NOMO-1 (cell line): ENCODE data around the gene DCAF15.

ENCODE experiments used
- DNase-seq, 2 experiments: peaks; one replicate each; lab custom pipeline; 2025; ENCODE audit not compliant: unreplicated experiment in 2 of 2; lab: John Stamatoyannopoulos, UW

Gene DCAF15

DNA sequence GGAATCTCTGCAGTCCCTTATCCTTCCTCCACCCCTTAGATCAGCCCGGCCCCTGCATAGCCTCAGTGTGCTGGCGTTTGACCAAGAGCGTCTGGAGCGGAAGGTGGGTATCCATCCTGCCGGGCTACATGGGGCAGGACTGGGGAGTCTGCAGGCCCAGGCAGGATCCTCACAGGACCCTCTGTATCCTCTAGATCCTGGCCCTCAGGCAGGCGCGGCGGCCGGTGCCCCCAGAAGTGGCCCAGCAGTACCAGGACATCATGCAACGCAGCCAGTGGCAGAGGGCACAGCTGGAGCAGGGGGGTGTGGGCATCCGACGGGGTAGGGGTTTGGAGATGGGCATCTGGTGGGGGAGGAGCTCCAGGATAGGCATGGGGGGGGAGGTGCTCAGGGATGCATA lies 23.0 kb upstream of the DCAF15 start:
- no peak for DNase-seq

DNA sequence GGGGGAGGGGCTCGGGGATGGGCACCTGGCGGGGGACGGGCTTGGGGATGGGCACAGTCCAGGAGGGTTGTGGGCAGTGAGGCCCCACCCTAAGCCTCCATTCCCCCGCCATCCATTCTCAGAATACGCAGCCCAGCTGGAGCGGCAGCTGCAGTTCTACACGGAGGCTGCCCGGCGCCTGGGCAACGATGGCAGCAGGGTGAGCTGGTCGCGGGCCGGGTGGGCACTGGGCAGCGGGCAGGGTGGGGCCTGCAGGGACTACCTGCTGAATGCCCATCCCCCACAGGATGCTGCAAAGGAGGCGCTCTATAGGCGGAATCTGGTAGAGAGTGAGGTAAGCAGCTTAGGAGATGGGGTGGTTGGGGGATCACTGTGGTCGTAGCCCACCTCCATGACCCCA lies 22.4 kb upstream of the DCAF15 start:
- no peak for DNase-seq

DNA sequence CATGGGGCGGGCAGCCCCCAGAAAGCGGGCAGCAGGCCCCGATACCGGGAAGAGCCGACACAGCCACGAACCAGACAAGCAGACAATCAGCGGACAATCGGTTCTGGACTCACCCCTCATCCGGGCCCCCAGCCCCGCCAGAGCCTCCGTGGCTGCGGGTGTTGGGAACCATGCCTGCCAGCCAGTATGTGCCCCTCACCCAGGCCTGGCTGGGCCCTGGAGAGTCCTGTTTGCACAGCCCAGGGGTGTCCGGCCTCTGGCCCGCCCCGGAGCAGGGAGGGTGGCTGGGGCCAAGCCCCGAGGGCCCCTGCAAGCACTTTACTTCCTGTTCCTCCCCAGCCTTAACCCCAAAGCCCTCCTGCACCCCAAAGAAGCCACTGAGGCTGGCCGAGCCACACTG lies 21.9 kb upstream of the DCAF15 start:
- DNase-seq: no peak

DNA sequence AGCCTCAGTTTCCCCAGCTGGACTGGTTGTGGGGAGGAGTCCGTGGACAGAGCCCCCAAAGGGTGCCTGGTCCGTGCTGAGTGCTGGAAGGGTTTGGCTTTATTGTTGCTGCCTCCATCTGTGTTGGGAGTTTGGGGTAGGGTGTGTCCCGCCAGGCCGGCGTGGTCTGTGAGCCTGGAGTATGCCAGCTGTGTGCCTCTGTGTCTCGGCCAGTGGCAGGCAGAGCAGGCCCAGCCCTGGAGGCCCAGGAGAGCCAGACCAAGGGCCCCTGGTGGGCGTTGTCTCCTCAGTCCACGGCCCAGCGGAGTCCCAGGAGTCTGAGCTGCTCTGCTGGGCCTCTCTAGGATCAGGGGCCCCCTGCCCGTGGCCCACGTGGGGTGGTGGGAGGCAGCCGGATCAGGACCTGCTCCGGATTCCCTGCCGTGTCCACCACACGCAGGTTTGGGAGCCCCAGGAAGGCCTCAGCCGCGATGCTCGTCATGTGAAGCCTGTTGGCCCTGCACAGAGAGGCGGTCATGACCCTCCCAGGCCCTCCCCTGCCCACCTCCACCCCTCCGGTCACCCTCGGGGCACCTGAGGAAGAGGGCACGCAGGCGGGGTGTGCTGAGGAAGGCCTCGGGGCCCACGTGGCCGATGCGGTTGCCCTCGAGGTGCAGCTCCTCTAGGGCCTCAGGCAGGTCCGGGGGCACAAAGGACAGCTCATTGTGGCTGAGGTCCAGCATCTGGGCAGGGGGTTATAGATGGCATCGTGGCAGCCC lies 20.7 kb upstream of the DCAF15 start:
- no peak for DNase-seq

DNA sequence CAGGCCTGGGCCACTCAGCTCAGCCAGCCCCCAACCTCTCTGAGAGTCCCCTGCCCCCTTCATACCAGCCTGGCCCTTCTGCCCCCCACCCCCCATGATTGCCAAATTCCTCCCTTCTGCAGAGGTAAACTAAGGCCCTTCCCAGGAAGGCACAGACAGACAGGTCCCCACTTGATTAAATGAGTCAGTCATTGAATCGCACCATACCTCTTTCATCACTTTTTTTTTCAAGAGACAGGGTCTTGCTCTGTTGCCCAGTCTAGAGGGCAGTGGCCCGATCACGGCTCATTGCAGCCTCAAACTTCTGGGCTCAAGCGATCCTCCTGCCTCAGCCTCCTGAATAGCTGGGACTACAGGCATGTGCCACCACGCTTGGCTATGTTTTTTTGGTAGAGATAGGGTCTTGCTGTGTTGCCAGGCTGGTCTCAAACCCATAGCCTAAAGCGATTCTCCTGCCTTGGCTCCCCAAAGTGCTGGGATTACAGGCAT lies 20.1 kb upstream of the DCAF15 start:
- DNase-seq: no peak

DNA sequence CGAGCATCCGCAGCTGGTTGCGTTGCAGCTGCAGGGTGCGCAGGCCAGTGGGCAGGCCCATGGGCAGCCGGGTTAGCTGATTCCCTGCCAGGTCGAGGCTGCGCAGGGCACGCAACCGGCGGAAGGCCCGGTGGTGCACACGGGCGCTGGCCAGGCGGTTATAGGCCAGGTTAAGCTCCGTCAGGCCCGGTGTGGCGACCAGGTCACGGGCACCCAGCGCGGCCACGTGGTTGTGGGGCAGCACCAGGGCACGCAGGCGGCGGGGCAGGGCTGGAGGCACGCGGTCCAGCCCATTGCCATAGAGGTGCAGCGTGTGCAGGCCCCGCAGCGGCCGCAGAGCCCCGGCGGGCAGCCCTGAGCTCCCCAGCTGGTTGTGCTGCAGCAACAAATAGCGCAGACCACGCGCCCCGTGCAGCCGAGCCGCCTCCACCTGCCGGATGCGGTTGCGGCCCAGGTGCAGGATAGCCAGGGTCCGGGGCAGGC lies 19.4 kb upstream of the DCAF15 start:
- DNase-seq: no peak

DNA sequence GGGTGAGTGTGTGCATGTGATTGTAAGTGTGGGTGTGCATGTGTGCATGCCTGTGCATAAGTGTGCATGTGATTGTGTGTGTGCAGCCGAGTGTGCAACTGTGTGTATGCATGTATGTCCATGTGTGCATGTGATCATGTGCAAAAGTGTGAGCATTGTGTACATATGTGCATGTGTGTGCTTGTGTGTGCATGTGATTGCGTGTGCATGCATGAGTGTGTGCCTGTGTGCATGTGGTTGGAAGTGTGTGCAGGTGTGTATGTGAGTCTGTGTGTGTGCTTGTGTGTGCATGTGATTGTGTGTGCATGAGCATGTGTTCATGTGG lies 17.6 kb upstream of the DCAF15 start:
- no peak for DNase-seq

DNA sequence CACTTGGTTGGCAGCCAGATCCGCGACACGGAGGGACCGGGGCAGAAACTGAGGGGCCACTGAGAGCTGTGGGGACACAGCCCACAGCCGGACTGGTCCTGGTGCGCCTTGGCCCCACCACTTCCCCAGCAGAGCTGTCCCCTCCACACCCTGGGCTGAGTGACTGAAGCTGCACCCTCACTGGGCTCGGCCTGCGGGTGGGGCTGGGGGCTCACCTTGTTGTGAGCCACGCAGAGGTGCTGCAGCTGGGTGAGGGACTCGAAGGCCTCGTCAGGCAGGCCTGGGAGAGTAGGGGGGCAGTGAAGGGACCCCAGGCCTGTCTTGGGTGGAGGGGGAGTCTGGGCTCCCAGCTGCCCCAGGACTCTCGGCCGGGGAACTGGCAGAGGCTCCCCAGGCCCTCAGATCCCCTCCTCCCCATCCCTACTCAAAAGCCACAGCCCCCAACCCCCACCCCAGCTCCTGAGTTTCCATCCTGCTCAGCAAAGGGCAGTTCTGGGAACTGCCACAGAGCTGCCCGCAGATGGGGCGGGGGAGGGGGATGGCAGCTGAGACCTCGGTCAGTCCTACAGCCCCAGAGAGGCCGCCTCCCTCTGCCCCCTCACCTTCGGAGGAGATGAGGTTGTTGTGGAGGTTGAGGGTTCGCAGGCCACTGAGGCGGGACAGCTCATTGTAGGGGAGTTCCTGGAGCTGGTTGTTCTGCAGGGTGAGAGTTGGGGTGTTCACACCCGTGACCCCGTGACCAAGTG lies 16.4 kb upstream of the DCAF15 start:
- DNase-seq: no peak

DNA sequence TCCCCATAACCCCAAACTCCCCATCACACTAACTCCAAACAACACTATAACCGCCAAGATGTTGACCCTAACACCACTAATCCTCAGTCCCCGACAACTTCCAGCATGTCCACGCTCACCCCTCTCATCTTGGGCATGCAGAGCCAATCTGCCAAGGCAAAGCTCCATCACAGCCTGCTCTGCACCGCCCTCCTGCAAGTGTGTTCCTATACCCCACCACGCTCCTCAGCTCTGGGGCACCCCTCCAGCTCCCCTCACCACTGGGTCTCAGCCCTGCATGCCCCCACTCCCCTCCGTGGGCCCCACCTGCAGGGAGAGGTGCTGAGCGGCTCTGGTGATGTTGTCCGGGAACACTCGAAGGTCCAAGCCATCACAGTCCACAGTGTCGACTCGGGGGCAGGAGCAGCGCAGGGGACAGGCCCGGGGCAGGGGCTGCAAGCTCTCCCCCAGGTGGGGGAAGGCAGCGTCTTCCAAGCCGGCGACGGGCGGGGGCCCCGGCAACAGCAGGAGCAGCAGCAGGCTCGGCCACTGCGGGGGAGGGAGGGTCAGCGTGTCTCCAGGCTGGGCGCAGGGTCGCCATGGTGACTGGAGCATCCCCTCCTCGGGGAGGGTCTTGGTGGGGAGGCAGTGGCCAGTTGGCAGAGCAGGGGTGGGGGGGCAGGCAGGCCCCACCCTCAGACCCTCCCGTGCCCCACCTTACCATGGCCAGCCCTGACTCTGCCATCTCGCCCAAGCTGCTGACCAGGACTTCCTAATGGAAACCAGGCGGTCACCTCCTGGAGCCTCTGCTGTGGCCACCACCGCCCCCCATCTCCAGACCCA lies 14.6 kb upstream of the DCAF15 start:
- DNase-seq: no peak

DNA sequence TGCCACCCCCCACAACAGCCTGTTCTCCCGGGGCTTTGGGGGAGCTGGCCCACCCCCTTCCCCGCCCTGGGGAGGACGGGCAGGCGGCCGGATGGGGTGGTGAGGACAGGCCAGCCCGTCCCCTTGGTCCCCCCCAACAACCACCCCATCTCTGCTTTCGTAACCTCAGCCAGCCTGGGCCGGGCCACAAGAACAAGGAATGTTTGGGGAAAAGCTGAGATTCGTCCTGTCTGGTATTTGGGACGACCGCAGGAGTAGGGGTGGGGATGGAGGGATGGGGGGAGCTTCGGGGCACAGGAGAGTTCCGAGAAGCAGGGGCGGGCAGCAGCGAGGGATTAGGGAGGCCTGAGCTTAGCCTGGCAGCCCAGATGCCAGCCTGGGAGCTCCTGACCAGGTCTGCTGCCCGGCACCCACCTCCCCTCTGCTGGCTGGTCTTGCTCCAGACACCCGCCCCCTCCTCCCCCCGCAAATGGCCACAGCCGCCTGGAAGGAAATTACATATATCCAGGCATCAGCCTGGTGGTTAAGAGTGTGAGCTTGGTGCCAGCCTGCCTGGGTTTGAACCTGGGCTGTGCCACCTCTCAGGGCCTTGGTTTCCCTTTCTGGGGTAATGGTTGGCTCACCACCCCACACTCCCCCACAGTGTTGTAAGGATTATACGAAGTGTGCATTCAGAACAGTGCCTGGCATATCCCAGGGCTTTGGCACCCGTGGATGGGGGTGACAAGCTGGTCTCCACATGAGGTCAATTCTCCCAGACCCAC lies 13.8 kb upstream of the DCAF15 start, which contains the start of gene PODNL1:
PODNL1 (minus strand) TSS at position 117 of the 764 bp plus-strand sequence. CDS start 236 bp downstream, outside the sequence.
- DNase-seq: no peak

DNA sequence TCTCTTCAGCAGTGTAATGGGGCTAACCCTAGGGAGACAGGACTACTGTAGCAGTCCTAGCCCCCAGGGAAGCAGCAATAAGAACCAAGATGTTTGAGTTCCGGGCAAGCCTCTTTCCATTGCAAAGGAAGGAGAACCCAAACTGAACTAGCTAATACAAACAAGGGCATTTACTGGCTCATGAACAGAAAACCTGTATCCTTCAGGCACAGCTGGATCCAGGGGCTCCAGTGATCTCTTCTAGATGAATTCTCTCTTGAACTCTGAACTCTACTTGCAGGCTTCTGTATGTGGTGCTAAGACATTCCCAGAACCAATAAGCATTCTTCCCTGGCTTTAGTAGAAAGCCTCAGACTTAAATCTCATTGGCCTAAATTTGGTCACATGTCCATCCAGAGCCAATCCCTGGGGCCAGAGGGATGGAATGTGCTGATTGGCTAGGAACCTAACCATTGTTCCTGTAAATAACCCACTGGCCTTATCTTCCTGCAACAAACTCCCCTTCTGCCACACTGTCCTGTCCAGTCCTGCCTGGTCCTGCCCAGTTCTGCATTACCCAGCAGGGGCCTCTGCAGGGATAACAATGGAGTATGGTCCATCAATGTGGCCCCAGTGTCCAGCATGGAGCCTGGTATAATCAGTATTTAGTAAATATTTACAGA lies 10.2 kb upstream of the DCAF15 start:
- DNase-seq: no peak

DNA sequence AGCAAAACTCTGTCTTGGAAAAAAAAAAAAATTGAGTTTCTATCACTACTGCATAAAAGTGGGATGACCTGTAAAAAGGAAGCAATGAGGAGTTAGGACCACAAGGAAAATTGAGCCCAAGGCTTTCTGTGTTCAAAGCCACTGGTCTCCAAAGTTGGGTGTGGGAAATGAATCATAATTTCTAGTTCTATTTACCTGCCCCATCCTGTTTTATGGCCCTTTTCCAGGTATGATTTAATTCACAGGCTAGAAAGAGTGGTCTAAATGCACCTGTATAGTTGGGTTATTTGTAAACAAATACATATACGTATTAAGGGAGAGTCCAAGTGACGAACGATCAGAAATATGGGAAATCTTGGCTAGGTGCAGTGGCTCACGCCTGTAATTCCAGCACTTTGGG lies 5.9 kb upstream of the DCAF15 start:
- no peak for DNase-seq

DNA sequence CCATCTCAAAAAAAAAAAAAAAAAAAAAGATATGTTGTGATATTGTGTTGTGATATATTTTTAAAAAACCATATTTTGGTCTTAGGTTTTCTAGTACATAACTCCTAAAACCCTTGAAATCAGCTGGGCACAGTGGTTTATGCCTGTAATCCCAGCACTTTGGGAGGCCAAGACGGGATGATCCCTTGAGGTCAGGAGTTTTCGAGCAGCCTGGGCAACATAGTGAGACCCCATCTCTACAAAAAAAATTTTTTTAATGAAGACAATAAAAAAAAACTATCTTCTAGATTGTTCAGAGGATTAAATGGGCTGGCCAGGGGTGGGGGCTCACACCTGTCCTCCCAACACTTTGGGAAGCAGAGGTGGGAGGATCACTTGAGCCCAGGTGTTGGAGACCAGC lies 1.3 kb upstream of the DCAF15 start:
- no peak for DNase-seq

DNA sequence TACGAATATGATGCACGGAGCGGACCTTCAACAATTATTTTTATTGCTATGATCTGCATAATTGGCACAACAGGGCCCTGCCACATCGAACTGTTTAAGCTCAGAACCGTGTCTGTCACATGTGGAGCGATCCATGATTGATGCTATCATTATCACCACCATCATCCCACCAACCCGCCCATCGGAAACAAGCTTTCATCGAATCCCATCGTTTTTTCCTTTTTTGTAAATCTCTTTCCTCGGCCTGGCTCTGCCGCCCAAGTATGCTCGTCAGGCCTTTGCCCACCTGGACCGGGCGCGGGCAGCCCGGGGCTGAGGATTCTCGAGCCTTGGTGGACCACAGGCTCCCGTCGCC lies 533 bp upstream of the DCAF15 start:
- DNase-seq: no peak

DNA sequence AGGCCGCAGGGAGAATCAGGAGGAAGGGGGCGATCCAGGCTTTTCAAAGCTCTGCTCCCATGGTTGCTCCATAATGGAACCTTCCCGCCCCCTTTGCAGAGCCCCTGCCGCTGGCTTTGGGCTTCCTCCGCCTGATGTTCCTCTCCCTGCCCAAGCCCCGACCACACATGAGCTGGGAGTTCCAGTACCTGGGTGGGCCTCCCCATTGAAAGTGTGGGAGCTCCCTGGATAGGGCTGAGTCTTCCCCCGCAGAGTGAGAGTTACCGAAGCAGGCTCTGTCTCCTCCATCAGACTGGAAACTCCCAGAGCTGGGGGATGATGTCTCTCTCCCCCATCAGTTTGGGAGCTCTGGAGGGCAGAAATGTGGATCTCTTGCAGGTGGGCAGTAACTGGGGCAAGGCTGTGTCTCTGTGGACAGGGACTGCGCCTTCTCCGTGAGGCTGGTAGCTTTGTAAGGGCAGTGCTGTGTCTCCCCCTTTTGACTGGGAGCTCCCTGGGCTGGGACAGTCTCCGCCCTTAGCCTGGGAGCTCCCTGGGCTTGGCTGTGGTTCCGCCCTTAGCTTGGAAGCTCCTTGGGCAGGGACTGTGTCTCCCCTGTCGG lies 722 bp downstream of the DCAF15 start:
- no peak for DNase-seq

DNA sequence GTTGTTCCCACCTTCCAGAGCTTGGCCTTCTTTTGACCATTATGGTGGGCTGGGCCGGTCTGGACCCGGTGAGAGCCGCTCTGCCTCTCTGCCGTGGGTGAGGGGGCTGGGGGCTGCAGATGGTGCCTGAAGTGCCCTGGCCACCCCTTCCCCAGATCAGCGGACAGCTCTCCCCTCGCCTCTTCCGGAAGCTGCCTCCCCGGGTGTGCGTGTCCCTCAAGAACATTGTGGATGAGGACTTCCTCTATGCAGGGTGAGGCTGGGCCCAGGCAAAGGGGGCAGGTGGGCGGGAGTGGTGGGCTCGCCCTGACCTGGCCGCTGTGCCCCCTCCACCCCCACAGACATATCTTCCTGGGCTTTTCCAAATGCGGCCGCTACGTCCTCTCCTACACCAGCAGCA lies 1.9 kb downstream of the DCAF15 start:
- DNase-seq: no peak

DNA sequence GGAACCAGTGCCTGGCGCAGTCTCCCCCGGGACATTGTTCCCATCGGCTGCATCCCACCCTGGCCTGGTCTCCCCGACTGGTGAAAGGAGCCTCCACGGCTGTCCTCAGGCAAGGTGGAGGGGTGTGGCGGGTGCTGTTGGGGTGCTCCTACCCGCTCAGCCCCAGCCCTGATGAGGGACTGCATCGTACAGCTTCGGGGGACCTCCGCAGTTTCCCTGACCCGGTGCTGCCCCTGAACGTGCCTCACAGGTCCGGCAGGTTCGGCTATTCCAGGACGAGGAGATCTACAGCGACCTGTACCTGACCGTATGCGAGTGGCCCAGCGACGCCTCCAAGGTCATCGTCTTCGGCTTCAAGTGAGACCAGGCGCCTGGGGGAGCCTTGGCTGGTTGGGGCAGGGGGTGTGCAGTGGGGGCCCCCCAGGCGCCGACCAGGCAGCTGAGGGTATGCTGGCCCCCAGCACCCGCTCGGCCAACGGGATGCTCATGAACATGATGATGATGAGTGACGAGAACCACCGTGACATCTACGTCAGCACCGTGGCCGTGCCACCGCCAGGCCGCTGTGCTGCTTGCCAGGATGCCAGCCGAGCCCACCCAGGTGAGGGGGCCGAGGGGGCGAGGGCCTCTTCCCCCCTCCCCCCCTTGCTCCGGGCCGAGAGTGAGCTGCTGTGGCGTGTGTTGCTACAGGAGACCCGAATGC lies 3.5 kb downstream of the DCAF15 start:
- no peak for DNase-seq

DNA sequence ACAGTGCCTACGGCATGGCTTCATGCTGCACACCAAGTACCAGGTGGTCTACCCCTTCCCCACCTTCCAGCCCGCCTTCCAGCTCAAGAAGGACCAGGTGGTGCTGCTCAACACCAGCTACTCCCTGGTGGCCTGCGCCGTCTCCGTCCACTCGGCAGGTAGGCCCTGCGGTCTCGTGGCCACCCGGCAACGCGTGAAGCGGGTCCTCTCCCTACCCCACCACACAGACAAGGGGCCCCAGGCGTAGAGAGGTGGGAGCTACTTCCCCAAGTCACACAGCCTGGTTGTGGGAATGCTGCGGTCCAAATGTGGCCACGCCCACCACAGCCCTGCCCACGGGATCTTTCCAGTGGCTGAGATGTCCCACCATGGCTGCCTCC lies 4.0 kb downstream of the DCAF15 start:
- no peak for DNase-seq

DNA sequence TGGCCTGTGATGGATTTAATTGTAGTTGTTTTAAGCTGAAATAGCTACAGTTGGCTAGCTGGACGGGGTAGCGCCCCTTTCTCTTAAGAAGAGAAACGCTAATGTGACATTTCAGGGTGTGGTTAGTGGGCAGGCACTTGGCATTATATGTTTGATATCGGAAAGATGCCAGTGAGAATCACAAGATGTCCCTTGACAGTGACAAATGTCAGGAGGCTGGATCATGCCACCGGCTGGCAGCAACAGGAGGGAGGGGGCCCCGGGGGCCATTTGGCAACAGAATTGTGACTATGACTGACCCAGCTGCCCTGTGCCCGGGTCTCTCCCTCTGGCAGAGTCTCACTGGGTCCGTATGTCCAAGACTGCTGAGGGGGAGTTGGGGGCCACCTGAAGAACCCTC lies 4.7 kb downstream of the DCAF15 start:
- DNase-seq: no peak
